Lower leg skin (tissue), 3 donors: ENCODE data around the gene LRRC3B.

ENCODE experiments used
- POLR2A ChIP-seq, 2 donors: fragments of 450-650 bp; IDR thresholded peaks; one replicate each; pipeline ENCODE4 v1.6.1; 2016 to 2017; ENCODE audit warnings: antibody characterized with exemption in 2 of 2, mild to moderate bottlenecking in 1 of 2, moderate library complexity in 1 of 2
- TF ChIP-seq, protein P1 (sequence below), 3 donors: fragments of 450-650 bp; IDR thresholded peaks; one replicate each; pipeline ENCODE4 v1.5.1; 2016; ENCODE audit warnings: antibody characterized with exemption in 3 of 3, mild to moderate bottlenecking in 3 of 3, moderate library complexity in 2 of 3

DNA sequence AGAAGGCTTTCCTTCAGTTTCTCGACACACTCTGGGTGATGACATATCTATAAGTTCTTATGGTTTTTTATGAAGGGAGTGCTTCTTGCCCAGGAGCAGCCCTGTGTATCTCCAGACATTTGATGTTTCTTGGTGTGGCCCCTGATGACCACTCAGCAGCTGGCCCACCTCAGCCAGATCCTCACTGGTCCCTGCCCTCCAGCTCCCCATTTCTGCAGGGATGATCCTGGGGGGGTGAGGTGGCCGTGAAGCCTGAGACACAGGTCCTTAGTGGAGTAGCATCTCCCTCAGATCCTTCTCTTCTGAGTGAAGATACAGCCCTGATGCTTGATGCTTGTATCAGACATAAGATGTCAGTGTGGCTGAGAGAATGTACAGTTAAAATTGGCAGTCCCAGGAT lies 127.7 kb downstream of the LRRC3B start:
- TF ChIP-seq, protein P1, sequence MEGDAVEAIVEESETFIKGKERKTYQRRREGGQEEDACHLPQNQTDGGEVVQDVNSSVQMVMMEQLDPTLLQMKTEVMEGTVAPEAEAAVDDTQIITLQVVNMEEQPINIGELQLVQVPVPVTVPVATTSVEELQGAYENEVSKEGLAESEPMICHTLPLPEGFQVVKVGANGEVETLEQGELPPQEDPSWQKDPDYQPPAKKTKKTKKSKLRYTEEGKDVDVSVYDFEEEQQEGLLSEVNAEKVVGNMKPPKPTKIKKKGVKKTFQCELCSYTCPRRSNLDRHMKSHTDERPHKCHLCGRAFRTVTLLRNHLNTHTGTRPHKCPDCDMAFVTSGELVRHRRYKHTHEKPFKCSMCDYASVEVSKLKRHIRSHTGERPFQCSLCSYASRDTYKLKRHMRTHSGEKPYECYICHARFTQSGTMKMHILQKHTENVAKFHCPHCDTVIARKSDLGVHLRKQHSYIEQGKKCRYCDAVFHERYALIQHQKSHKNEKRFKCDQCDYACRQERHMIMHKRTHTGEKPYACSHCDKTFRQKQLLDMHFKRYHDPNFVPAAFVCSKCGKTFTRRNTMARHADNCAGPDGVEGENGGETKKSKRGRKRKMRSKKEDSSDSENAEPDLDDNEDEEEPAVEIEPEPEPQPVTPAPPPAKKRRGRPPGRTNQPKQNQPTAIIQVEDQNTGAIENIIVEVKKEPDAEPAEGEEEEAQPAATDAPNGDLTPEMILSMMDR (IDR thresholded peaks at IDR 0.05): no peak
- TF ChIP-seq POLR2A (IDR thresholded peaks at IDR 0.05): no peak
